GM19328 (cell line): ENCODE measurements around the gene CTNNA3.

Experiments used
- ATAC-seq: cut with Tn5 transposase; IDR thresholded peaks from one replicate; pipeline ENCODE4 v1.9.1; 2021; ENCODE audit warnings: mild to moderate bottlenecking, moderate library complexity; ENCODE audit not compliant: unreplicated experiment

Gene CTNNA3

DNA sequence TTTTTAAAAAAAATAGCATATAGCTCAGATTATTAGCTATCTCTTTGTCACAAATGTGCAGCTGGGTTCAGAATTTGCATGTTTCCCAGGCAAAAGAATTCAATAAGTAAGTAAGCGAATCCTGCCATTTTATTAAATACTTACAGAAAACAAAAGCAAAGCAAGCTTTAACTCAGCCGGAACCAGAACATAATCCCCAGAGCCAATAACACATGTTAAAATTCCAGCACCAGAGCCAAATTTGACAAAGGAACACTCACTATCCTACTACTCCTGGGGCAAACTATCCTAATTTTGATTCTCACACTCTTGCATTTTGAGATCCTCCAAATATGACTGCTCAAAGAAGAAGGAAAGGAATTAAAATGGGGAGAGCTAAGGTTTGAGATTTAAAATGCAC, 737.5 kb downstream of the CTNNA3 start:
- no peak for ATAC-seq

DNA sequence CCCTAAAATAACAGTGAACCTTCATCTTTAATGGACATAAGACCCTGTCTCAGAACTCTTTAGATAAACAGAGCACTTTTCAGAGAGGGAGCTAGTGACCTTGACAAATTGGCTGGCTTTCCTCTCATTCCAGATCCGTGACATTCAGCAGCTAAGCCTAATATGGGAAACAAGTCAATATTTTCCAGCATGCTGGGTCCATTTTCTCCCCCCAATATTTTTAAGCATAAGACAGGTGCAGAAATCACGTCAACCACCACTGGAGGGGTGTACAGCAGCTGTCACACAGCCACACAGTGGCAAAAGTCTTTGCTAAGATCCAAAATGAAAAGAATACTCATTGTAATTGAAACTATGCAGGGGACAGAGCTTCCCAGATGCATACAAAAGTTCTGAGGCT, 744.1 kb downstream of the CTNNA3 start:
- no peak for ATAC-seq

DNA sequence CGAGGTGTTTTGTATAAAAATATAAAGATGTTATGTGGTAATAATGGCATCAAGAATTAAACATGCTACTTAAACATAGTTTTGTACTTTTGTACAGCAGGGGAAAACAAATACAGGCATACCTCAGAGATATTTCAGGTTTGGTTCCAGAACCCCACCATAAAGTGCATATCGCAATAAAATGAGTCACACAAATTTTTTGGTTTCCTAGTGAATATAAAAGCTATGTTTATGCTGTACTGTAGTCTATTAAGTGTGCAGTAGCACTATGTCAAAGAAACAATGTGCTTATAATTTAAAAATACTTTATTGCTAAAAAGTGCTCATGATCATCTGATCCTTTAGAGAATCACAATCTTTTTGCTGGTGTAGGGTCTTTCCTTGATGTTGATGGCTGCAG, 752.4 kb downstream of the CTNNA3 start:
- no peak for ATAC-seq

DNA sequence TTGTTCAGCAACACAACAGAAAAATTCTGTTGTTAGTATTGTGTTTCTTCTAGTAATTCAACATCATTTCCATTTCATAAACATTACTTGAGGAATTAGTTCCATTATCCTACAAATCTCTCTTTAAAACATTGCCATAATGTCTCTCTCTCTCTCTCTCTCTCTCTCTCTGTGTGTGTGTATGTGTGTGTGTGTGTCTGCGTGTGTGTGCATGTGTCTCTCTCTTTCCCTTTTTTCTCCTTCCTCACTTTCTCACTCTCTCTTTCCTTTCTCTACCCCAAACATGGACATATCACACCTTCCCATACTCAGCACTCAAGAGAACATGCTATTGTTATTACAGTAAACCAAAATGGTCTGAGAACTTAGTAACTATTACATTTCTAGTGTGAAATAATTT, 753.6 kb downstream of the CTNNA3 start:
- ATAC-seq: no peak

DNA sequence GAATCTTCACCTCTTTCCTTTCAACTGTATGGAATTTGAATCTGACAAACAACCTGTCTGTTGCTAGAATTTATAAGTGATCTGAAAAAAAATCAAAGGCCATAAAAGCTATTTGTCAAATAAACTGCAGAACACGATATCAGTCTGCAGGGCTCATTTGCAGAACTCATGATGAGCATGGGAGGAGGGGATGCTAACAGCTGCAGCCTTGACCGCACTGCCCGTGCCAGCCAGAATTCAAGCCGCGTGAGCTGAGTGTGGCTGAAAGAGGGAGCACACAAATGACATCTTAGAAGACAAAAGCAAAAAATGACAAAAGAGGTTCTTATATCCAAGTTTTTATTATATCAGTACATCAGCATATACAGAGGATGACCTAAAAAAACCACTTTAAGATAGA, 754.5 kb downstream of the CTNNA3 start:
- no peak for ATAC-seq

DNA sequence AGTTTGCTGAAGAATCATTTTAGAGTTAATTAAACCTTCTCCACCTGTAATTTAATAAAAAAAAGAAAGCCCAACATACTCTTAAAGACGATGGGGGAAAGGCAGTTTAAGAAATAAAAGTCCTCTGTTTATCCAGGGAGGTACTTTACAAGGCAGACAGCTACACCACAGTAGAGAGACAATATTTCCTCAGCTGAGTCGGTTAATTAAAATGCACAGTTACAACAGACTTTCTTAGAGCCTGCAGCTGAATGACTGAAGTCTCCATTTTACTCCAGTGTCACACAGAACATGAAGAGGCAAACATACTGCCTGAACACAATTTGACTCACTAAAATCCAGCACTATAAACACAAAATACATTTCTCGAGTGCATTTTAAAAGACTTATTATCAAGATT, 755.0 kb downstream of the CTNNA3 start:
- no peak for ATAC-seq

DNA sequence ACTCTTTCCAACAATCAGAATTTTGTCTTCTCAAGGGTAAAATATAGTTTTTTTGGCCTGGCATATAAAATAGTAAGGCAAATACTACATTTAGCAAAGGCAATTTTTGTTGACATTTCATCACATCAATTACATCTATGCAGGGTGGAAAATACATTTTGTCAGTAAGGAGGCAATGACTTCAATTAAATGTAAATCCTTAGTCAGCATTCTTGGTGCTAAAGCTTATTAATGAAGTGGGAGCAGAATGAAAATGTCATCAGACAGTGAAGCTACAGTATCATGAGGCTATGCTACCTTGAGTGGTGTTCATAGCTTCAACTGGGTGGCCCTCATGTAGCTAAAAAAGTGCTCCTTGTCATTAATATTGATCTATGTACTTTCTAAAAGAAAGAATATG, 761.3 kb downstream of the CTNNA3 start:
- ATAC-seq: no peak

DNA sequence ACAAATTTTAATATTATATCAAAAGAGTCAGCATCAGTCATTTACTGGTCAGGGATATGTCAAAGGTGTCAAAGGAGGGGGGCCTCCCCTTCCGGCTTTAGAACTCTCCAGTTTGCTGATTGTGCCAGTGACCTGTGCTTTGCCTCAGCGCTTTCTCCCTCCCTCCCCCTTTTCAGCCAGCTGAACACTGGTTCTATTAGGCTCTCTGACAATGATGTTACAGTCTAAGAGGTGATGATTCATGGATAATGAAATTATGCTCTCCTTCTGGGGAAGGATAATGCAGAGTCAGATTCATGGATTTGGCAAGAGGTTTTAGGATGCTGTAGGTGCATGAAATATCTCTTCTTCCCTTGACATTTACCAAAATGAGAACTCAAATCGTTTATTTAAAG, 764.0 kb downstream of the CTNNA3 start:
- no peak for ATAC-seq

DNA sequence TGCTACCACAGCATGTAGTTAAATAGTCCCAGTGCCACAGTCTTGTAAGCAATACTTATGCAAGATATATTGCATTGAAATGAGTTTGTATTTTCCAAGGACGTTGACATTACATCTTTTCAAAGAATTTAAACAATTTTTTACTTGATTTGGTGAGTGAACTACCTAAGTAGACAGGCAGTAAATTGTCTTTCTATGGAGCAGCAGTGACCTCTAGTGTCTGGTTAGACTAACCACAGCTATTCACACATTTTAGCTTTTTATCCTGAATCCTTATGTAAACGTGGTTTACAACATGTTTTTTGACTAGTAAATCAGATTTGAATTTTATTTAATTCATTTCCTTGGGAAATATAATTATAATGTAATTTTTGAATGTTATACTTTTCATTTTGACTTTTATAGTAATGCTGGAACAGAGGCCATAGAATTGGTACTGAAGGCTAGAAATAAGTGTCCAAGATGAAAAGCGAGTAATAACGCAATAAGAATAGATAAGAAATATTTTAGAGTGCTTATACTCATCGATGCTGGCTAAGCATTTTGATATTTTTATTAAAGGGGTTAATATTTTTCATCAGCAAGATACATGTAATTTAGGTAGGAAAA, 764.6 kb downstream of the CTNNA3 start:
- ATAC-seq: peak; percentile 83

DNA sequence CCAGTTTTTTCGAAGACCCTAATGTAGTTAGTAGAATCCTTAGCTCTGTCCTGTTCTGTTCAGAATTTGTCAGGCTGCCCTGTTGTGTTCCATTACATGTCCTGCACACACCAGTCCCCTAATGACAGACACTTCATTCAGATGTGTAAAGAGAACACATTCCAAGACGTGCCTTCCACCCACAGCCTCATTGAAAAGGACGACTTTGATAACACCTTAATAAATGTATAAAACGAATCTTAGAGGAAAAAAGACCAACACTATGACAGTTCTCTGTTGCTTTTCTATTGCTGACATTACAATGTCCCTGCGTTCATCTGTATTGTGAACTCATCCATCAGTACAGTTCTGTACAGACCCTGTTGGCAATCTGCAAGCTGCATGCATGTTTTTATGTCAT, 766.6 kb downstream of the CTNNA3 start:
- ATAC-seq: no peak

DNA sequence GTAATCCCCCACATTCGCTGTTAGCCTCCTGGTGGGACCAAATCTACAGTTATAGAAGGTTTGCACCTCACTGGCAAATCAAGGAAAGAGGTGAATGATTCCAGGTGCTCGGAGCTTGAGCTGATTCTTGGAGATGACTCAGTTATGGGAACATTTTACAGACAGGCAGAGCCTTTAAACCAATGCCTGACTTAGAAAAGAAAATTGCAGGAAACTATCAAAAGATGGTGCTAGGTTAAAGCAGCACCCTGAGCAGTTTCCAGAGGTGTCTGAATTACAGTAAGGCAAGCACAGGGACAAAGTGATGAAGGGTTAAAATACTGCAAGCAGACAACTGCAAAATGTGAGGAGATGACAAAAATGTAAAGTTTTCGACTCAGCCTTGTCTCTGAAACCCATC, 767.2 kb downstream of the CTNNA3 start:
- no peak for ATAC-seq

DNA sequence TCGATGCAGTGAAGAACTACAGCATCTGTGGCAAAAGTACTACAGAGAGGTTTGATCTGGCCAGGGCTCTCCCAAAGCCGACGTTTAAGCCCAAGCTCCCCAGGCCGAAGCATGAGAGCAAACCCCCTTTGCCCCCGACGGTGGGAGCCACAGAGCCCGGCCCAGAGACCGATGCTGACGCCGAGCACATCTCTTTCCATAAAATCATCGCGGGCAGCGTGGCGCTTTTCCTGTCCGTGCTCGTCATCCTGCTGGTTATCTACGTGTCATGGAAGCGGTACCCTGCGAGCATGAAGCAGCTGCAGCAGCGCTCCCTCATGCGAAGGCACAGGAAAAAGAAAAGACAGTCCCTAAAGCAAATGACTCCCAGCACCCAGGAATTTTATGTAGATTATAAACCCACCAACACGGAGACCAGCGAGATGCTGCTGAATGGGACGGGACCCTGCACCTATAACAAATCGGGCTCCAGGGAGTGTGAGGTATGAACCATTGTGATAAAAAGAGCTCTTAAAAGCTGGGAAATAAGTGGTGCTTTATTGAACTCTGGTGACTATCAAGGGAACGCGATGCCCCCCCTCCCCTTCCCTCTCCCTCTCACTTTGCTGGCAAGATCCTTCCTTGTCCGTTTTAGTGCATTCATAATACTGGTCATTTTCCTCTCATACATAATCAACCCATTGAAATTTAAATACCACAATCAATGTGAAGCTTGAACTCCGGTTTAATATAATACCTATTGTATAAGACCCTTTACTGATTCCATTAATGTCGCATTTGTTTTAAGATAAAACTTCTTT, 767.8 kb downstream of the CTNNA3 start:
- no peak for ATAC-seq

DNA sequence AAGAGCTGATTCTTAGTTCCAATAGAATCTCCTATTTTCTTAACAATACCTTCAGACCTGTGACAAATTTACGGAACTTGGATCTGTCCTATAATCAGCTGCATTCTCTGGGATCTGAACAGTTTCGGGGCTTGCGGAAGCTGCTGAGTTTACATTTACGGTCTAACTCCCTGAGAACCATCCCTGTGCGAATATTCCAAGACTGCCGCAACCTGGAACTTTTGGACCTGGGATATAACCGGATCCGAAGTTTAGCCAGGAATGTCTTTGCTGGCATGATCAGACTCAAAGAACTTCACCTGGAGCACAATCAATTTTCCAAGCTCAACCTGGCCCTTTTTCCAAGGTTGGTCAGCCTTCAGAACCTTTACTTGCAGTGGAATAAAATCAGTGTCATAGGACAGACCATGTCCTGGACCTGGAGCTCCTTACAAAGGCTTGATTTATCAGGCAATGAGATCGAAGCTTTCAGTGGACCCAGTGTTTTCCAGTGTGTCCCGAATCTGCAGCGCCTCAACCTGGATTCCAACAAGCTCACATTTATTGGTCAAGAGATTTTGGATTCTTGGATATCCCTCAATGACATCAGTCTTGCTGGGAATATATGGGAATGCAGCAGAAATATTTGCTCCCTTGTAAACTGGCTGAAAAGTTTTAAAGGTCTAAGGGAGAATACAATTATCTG, 768.6 kb downstream of the CTNNA3 start:
- no peak for ATAC-seq

DNA sequence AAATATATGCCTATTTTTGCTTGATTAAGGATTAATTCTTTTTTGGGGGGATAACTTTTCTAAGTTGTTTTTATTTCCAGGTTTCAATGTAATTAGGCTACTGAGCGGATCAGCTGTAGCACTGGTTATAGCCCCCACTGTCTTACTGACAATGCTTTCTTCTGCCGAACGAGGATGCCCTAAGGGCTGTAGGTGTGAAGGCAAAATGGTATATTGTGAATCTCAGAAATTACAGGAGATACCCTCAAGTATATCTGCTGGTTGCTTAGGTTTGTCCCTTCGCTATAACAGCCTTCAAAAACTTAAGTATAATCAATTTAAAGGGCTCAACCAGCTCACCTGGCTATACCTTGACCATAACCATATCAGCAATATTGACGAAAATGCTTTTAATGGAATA, 769.2 kb downstream of the CTNNA3 start:
- ATAC-seq: no peak

DNA sequence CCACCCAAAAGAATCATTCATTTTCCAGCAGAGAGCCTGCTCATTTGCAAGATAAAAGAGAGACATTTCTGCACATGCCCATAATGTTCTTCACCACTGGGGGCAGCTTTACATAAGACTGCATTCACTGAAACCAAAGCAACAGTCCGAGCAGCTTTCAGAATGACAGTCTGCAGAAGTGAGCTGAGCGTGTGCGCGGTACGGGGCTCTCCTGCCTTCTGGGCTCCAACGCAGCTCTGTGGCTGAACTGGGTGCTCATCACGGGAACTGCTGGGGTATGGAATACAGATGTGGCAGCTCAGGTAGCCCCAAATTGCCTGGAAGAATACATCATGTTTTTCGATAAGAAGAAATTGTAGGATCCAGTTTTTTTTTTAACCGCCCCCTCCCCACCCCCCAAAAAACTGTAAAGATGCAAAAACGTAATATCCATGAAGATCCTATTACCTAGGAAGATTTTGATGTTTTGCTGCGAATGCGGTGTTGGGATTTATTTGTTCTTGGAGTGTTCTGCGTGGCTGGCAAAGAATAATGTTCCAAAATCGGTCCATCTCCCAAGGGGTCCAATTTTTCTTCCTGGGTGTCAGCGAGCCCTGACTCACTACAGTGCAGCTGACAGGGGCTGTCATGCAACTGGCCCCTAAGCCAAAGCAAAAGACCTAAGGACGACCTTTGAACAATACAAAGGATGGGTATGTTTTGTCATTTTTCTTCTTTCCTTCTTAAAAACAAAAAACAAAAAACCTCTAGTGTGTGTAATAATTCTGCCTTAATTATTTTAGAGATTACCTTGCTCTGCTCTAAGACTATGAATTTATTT, 769.9 kb downstream of the CTNNA3 start, which contains the start of gene LRRTM3:
TSS of gene LRRTM3 (plus strand) at position 141 of the 820 bp plus-strand sequence.
- ATAC-seq: peak; percentile 100

DNA sequence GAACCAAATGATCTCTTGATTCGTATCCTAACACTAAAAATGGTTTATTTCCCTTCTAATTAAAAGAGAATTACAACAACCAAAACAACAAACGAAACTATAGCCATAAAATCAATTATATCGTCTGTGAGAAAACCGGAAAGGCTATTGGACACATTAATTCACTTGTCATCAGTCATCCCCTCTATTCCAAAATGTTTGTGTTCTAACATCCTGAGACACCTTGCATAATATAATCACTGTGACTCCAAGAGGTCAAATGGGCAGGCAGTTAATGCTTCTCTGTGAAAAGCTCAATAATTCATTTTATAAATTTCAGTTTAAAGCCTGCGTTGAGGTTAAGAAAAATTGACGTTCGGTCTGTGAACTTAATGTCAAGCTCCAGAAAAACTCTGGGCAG, 770.6 kb downstream of the CTNNA3 start:
- no peak for ATAC-seq

DNA sequence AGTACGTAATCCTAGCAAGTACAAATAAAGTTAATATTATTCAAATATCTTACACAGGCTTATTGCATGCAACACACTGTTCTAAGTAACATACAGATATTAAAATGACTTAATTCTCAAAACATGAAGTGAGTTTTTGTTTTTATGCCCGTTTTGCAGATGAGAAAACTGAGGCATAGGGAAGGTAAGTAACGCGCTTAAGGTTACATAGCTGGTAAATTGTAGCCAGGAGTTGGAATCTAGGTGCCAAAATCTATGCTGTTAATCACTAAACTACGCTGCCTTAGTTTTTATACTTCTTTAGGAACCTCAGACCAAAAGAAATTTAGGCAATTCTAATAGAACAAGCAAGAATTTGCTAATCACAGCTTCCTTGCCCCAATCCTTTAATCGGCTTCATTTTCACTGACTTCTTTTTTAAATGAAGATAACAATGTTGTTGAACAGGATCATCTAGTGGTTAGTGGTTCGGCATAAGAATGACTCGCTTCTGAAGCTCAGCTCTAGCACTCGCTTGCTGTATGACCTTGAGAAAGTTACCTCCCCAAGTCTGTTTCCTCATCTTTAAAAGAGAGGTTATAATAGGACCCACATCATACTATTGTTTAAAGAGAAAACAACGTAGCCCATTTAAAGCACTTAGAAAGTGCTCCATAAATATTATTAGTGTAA, 771.2 kb downstream of the CTNNA3 start:
- ATAC-seq: no peak

DNA sequence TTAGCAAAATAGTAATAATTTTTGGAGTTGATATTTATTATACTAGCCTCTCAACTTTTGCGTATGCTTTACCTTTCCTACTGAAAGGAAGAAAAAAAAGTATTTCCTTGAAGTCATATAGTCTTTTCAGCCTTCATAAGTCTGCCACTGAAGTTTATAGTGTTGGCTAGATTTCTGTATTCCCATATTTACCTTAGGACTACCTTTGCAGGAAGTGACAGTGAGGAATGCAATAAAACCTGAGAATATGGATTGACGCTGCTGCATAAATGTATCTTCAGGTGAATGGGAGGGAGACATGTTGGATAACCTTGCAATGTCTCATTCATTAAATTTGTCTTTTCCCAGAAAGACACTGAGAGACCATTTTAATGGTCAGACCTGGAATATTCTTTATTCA, 776.7 kb downstream of the CTNNA3 start:
- ATAC-seq: no peak

DNA sequence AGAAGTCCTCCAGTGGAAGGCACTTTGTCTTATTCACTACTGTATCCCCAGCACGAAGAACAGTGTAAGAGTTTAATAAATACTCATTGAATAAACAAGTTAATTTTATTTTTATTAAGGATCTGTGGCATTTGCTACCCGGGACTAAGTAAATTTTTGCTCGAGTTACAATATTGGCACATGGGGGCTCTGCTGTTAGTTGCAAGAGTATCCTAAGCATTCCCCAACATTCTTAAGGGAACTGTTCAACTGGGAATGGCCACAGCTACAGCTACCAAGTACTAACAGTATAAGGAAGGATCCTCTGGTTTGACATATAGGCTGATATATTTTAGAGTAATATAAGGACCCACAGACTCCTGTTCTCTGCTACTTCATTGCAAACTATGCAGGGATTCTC, 778.9 kb downstream of the CTNNA3 start:
- no peak for ATAC-seq

DNA sequence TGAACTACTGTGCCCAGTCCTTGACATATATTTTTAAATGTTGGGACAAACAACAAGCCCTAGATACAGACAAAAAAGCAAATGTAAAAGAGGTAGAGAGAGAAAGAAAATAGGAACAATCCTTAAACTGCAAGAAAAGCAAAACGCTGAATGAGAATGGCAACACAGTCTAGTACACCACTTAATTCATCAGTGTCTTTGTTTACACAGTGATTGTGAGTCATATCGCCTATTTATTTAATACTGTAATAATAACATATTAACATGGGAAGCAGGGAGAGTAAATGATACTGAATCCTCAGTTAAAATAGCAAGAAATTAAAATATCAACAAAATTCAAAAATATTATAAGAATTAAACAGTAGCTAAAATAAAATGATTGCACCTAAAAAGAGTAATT, 780.0 kb downstream of the CTNNA3 start:
- ATAC-seq: no peak

DNA sequence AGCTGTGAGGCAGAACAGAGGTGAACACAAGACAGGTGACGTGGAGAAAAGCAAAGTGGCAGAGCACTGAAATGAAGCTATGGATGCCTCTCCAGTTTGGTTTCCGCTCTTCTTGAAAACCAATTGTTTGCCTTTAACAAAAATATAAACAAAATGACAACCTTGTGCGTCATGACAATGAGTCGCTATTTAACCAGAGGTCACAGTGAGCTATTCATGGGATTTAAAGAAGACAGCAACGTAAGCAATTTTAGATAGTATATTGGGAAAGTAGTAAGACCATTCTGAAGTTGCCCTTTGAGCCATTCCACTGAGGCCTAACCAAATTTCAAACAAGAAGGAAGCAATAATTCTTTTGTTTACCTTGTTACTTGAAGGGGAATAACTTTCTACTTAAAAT, 785.3 kb downstream of the CTNNA3 start:
- ATAC-seq: no peak
